Tibial nerve (tissue), 4 donors: Measurements from ENCODE around the gene NRG2.

Source experiments
- EP300 ChIP-seq, 2 donors: sonication (generic); formaldehyde crosslinking; IDR thresholded peaks; one replicate each; pipeline ENCODE4 v1.6.1; 2017; ENCODE audit warnings: antibody characterized with exemption in 2 of 2, mild to moderate bottlenecking in 1 of 2
- TF ChIP-seq, protein P1 (sequence below), 5 experiments: fragments of 200-600 bp in 3 of 5; fragments of 450-650 bp in 2 of 5; sonication (generic) in 3 of 5; IDR thresholded peaks; one replicate each; pipeline ENCODE4 v1.5.1; 2016 to 2019; ENCODE audit warnings: antibody characterized with exemption in 5 of 5, mild to moderate bottlenecking in 3 of 5, moderate library complexity in 2 of 5

DNA sequence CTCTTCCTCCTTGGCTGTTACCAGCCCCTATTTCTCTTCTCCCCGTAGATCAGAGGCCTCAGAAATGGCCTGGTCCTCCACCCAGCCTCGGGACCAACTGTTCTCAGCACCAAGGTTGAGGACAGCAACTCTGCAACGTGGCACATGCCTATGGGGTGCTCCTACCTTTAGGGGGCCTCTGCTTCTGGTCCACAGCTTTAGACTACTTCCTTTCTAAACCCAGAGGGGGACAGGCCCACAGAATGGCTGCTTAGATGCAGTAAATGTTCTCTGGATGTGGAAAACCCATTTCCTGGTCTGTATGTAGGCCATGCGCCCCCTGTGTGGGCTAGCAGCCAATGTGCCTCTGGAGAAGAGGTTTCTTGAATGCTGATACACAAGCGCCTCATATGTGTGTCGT is 68.4 kb downstream of the NRG2 start:
- TF ChIP-seq, protein P1, sequence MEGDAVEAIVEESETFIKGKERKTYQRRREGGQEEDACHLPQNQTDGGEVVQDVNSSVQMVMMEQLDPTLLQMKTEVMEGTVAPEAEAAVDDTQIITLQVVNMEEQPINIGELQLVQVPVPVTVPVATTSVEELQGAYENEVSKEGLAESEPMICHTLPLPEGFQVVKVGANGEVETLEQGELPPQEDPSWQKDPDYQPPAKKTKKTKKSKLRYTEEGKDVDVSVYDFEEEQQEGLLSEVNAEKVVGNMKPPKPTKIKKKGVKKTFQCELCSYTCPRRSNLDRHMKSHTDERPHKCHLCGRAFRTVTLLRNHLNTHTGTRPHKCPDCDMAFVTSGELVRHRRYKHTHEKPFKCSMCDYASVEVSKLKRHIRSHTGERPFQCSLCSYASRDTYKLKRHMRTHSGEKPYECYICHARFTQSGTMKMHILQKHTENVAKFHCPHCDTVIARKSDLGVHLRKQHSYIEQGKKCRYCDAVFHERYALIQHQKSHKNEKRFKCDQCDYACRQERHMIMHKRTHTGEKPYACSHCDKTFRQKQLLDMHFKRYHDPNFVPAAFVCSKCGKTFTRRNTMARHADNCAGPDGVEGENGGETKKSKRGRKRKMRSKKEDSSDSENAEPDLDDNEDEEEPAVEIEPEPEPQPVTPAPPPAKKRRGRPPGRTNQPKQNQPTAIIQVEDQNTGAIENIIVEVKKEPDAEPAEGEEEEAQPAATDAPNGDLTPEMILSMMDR (IDR thresholded peaks at IDR 0.05): no peak
- TF ChIP-seq EP300 (IDR thresholded peaks at IDR 0.05): no peak
